HepG2 (cell line): Measurements from ENCODE around the gene CLP1.

Experiments
- ATF6 ChIP-seq: sonication (generic); formaldehyde crosslinking; conservative IDR thresholded peaks from 2 replicates; pipeline ENCODE4 v1.4.0; 2020; ENCODE audit warnings: missing genetic modification reagents
- BRCA1 ChIP-seq: sonication (generic); formaldehyde crosslinking; IDR thresholded peaks from 2 replicates; pipeline ENCODE4 v1.4.0; 2020; ENCODE audit warnings: missing genetic modification reagents
- E2F1 ChIP-seq: sonication (generic); formaldehyde crosslinking; IDR thresholded peaks from 2 replicates; pipeline ENCODE4 v1.5.0; 2020; ENCODE audit warnings: missing genetic modification reagents
- ELK4 ChIP-seq: sonication (generic); formaldehyde crosslinking; IDR thresholded peaks from 2 replicates; pipeline ENCODE4 v1.9.0; 2021; ENCODE audit warnings: missing genetic modification reagents, borderline replicate concordance
- MNT ChIP-seq: fragments of 450-650 bp; IDR thresholded peaks from 2 replicates; pipeline ENCODE4 v1.6.1; 2016
- MXI1 ChIP-seq: IDR thresholded peaks from 3 replicates; pipeline ENCODE4 v1.6.1; 2012; ENCODE audit warnings: low read depth, low read length, inconsistent platforms, borderline replicate concordance
- POLR2A ChIP-seq, 2 experiments: IDR thresholded peaks; 2 replicates each; pipeline ENCODE4 v1.6.1; 2011; ENCODE audit warnings: low read depth in 2 of 2, low read length in 2 of 2, mild to moderate bottlenecking in 1 of 2, moderate library complexity in 1 of 2; ENCODE audit not compliant: insufficient read depth in 1 of 2
- RAD21 ChIP-seq: fragments of 450-650 bp; formaldehyde crosslinking; IDR thresholded peaks from 2 replicates; pipeline ENCODE4 v1.5.0; 2020; ENCODE audit warnings: mild to moderate bottlenecking
- TAF1 ChIP-seq: sonication (generic); formaldehyde crosslinking; IDR thresholded peaks from 2 replicates; pipeline ENCODE4 v1.4.0; 2020; ENCODE audit warnings: missing genetic modification reagents
- ZNF296 ChIP-seq: sonication (generic); formaldehyde crosslinking; conservative IDR thresholded peaks from 2 replicates; pipeline ENCODE4 v1.5.0; 2020; ENCODE audit warnings: mild to moderate bottlenecking, missing genetic modification reagents

- TF ChIP-seq MXI1 (no peak), MNT (no peak), RAD21 (CRISPR knock-in tag) (no peak), ZNF296 (CRISPR knock-in tag) (no peak), ELK4 (no peak), BRCA1 (CRISPR knock-in tag) (no peak), POLR2A (IDR thresholded peaks at IDR 0.05; ENCODE audit: insufficient read depth in 1 of 2, low read depth in 2 of 2, low read length in 2 of 2) (no peak), E2F1 (CRISPR knock-in tag) (no peak), ATF6 (no peak), TAF1 (no peak)
Measured at GRCh38 chr11:57610170-57610569, 47.4 kb upstream of the CLP1 start.
